ENCODE measurements around the gene CDC42BPA. TPM values are rescaled to one million over a fixed set of nuclear protein-coding genes. Genes with fewer than 3 reads are reported as not detected.

Gene CDC42BPA
- polyA plus RNA-seq, 1 donor (not counting 4 experiments of a cell fraction or from before 2014, with no cell fraction given): 9.2 TPM

DNA sequence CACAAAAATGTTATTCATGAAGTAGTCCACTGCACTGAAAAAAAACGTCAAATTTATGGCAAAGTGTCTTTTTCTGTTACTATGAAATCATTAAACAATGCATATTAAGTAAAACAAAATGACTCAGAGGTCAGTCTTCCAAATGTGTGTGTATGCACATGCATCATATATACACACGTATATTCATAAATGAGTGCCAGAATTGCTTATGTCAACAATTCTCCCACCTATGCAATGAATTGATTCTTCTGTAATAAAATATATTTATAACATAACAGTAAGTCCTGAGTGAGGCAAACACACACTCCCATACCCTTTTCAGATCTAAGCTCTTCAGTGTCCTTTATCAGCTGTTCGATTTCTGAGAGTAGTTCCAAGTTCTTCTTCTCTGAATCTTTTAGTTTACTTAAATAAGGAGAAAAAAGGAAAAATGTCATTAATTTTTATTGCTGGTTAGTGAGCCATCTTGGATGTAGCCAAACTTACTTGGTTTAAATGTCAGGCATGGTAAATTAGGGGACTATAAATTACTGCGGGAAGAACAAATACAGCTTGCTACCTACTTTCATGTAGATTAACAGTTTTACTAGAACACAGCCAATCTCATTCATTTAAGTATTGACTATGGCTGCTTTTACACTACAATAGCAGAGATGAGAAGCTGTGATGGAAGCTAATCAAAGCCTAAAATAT, 246.3 kb downstream of the CDC42BPA start:
- no peak overlapping the region for H3K27ac ChIP-seq (ENCODE audit: control insufficient read depth, insufficient read depth, low read length)
- no peaks in the 10 kb centered on the region for H3K9me1 ChIP-seq (ENCODE audit: control insufficient read depth, extremely low read depth, insufficient read depth, low read length)
- H3K9ac ChIP-seq (ENCODE audit: control insufficient read depth, extremely low read depth, insufficient read depth, low read length): no peak overlapping the region
- no peaks in the 10 kb centered on the region for H3K79me2 ChIP-seq (ENCODE audit: control insufficient read depth, insufficient read depth, low read length)
- H3K4me1 ChIP-seq (ENCODE audit: control insufficient read depth, extremely low read depth, insufficient read depth, low read length): no peaks in the 10 kb centered on the region
- H4K20me1 ChIP-seq (ENCODE audit: control insufficient read depth, extremely low read depth, insufficient read depth, low read length): no peaks in the 10 kb centered on the region
- no peaks in the 10 kb centered on the region for H3K27me3 ChIP-seq (ENCODE audit: control insufficient read depth, extremely low read depth, insufficient read depth, low read length)
- dilution Hi-C loops (cut with MboI; ENCODE audit: extremely low pct_ligation_motif_present, low sequenced_read_pairs): no loop called here
- H3K36me3 ChIP-seq (ENCODE audit: control insufficient read depth in 2 of 2, extremely low read depth in 1 of 2, insufficient read depth in 2 of 2, low read length in 2 of 2): peaks cover 0 to 7% of the 10 kb centered on the region in 2 experiments
- no peak for FAIRE-seq
- H2AFZ ChIP-seq (ENCODE audit: control insufficient read depth, low read length): no peak overlapping the region
- DNase-seq (ENCODE audit: low read depth, low spot score): no peak
- H3K4me2 ChIP-seq (ENCODE audit: control insufficient read depth, extremely low read depth, insufficient read depth, low read depth, low read length): no peak overlapping the region
- H3K9me3 ChIP-seq (ENCODE audit: control insufficient read depth, low read depth, low read length): no peaks in the 10 kb centered on the region
- TF ChIP-seq, protein P1, sequence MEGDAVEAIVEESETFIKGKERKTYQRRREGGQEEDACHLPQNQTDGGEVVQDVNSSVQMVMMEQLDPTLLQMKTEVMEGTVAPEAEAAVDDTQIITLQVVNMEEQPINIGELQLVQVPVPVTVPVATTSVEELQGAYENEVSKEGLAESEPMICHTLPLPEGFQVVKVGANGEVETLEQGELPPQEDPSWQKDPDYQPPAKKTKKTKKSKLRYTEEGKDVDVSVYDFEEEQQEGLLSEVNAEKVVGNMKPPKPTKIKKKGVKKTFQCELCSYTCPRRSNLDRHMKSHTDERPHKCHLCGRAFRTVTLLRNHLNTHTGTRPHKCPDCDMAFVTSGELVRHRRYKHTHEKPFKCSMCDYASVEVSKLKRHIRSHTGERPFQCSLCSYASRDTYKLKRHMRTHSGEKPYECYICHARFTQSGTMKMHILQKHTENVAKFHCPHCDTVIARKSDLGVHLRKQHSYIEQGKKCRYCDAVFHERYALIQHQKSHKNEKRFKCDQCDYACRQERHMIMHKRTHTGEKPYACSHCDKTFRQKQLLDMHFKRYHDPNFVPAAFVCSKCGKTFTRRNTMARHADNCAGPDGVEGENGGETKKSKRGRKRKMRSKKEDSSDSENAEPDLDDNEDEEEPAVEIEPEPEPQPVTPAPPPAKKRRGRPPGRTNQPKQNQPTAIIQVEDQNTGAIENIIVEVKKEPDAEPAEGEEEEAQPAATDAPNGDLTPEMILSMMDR (optimal IDR thresholded peaks at IDR 0.05 in 1 of 3, IDR thresholded peaks at IDR 0.05 in 1 of 3, conservative IDR thresholded peaks at IDR 0.05 in 1 of 3; ENCODE audit: extremely low read depth in 1 of 3, insufficient read depth in 2 of 3, low read length in 3 of 3): no peak
- TF ChIP-seq EZH2 (IDR thresholded peaks at IDR 0.05; ENCODE audit: low read length): no peak
- no peak overlapping the region for H3K4me3 ChIP-seq (ENCODE audit: control insufficient read depth in 2 of 3, extremely low read depth in 1 of 3, insufficient read depth in 2 of 3, low read depth in 1 of 3, low read length in 3 of 3)

DNA sequence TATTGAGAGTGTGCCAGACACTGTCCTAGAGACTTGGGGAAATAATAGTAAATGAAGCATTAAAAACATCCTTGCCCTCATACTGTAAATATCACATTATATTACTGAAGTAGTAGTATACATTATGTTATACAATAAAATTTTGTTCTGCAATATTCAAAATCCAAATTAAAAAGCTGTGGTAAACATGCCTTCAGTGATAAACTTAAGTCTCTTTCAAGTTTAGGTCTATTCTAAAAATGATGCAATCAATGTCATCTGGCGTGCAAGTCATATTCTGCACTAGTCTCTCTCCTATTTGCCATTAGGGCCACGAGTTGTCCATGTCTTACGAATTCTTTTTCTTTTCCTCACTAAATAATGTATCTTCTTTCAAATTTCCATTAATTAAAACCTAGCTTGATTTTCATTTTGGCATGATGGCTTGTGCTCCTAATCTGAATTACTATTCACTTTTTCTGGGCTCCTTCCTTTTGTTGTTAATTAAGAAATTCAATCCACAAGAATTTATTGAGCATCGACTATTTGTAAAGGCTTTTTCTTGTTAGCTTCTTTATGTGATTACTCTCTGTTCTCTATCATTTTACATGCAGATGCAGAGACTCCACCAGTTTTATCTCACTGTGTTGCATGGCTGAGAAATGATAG, 247.5 kb downstream of the CDC42BPA start:
- FAIRE-seq (no peak), DNase-seq (ENCODE audit: low read depth, low spot score) (no peak)
- no peak overlapping the region for H3K9ac ChIP-seq (ENCODE audit: control insufficient read depth, extremely low read depth, insufficient read depth, low read length)
- H3K4me2 ChIP-seq (ENCODE audit: control insufficient read depth, extremely low read depth, insufficient read depth, low read depth, low read length): no peak overlapping the region
- H3K4me1 ChIP-seq (ENCODE audit: control insufficient read depth, extremely low read depth, insufficient read depth, low read length): no peaks in the 10 kb centered on the region
- no peak overlapping the region for H3K27ac ChIP-seq (ENCODE audit: control insufficient read depth, insufficient read depth, low read length)
- no peak overlapping the region for H3K4me3 ChIP-seq (ENCODE audit: control insufficient read depth in 2 of 3, extremely low read depth in 1 of 3, insufficient read depth in 2 of 3, low read depth in 1 of 3, low read length in 3 of 3)
- H4K20me1 ChIP-seq (ENCODE audit: control insufficient read depth, extremely low read depth, insufficient read depth, low read length): no peaks in the 10 kb centered on the region
- no peaks in the 10 kb centered on the region for H3K9me1 ChIP-seq (ENCODE audit: control insufficient read depth, extremely low read depth, insufficient read depth, low read length)
- no peaks in the 10 kb centered on the region for H3K9me3 ChIP-seq (ENCODE audit: control insufficient read depth, low read depth, low read length)
- no peaks in the 10 kb centered on the region for H3K27me3 ChIP-seq (ENCODE audit: control insufficient read depth, extremely low read depth, insufficient read depth, low read length)
- H3K79me2 ChIP-seq (ENCODE audit: control insufficient read depth, insufficient read depth, low read length): no peaks in the 10 kb centered on the region
- H3K36me3 ChIP-seq (ENCODE audit: control insufficient read depth in 2 of 2, extremely low read depth in 1 of 2, insufficient read depth in 2 of 2, low read length in 2 of 2): peaks cover 0 to 7% of the 10 kb centered on the region in 2 experiments
- no peak for TF ChIP-seq EZH2 (IDR thresholded peaks at IDR 0.05; ENCODE audit: low read length)
- TF ChIP-seq, protein P1 (optimal IDR thresholded peaks at IDR 0.05 in 1 of 3, IDR thresholded peaks at IDR 0.05 in 1 of 3, conservative IDR thresholded peaks at IDR 0.05 in 1 of 3; ENCODE audit: extremely low read depth in 1 of 3, insufficient read depth in 2 of 3, low read length in 3 of 3): no peak
- dilution Hi-C loops (cut with MboI; ENCODE audit: extremely low pct_ligation_motif_present, low sequenced_read_pairs): no loop called here
- H2AFZ ChIP-seq (ENCODE audit: control insufficient read depth, low read length): no peak overlapping the region
